Naive B cell (primary cell): ENCODE data around the gene SHC3. TPM values are rescaled to one million over a fixed set of nuclear protein-coding genes. Genes with fewer than 3 reads are reported as not detected.

ENCODE experiments used
- ATAC-seq, 2 donors: fragments of 150-1000 bp; cut with Tn5 transposase; 2 replicates each; pipeline ENCODE4 v1.10.0; 2021; ENCODE audit warnings: low read depth in 2 of 2, mild to moderate bottlenecking in 2 of 2, moderate library complexity in 2 of 2
- DNase-seq: peaks from one replicate; pipeline ENCODE4 v3.0.0; 2022
- H3K27ac Mint-ChIP-seq, 6 donors: one replicate each; pipeline ENCODE4 v1.8.0; 2020 to 2022; ENCODE audit warnings: mild to moderate bottlenecking in 6 of 6, mixed read lengths in 6 of 6, moderate library complexity in 5 of 6, inconsistent platforms in 2 of 6
- H3K27me3 Mint-ChIP-seq, 3 donors: one replicate each; pipeline ENCODE4 v1.8.0; 2021 to 2022; ENCODE audit warnings: mixed read lengths in 3 of 3, mild to moderate bottlenecking in 1 of 3
- H3K36me3 Mint-ChIP-seq, 2 donors: one replicate each; pipeline ENCODE4 v1.8.0; 2020 to 2022; ENCODE audit warnings: mixed read lengths in 2 of 2, inconsistent platforms in 1 of 2, mild to moderate bottlenecking in 1 of 2
- H3K4me1 Mint-ChIP-seq, 3 donors: one replicate each; pipeline ENCODE4 v1.8.0; 2020 to 2022; ENCODE audit warnings: mixed read lengths in 3 of 3, inconsistent platforms in 1 of 3, mild to moderate bottlenecking in 1 of 3, moderate library complexity in 1 of 3
- H3K4me3 Mint-ChIP-seq, 8 donors: one replicate each; pipeline ENCODE4 v1.8.0; 2020 to 2022; ENCODE audit warnings: mild to moderate bottlenecking in 8 of 8, mixed read lengths in 8 of 8, moderate library complexity in 8 of 8, inconsistent platforms in 2 of 8
- H3K9me3 Mint-ChIP-seq, 7 donors: one replicate each; pipeline ENCODE4 v1.8.0; 2020 to 2022; ENCODE audit warnings: mixed read lengths in 7 of 7, mild to moderate bottlenecking in 5 of 7, inconsistent platforms in 2 of 7, moderate library complexity in 1 of 7
- polyA plus RNA-seq, 6 donors: library from polyadenylated mRNA; unstranded; fragments of 300-500 nt; fragmentation: Illumina TruSeq; gene quantifications; one replicate each; pipeline ENCODE4 v1.2.3, GENCODE V29; 2021; ENCODE audit warnings: low read depth in 6 of 6

SHC3 gene
- polyA plus RNA-seq, 6 donors from 2014 or later, result 0.04 to 0.24 TPM; not detected in 4

DNA sequence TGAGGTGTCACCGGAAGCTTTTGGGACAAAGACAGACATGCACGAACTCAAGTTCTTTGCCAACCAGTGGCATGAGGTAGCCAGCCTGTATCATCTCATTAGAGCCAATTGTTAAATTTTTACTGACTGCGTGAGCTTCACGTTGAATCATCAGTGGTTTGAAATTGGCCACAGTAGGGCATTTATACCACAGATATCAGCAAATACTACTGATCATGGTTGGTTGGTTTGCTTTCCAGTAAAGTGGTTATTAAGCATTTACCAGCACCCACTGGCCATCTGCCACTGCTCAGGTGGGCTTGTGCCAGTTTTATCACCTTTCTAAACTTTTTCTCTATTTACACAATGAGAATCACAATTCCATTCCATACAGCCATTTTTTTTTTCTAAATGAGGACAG lies 28.4 kb upstream of the SHC3 start:
- Mint-ChIP-seq H3K36me3 (peaks cover 8 to 9% of the 10 kb centered on the region in 2 donors), H3K9me3 (peaks cover 0 to 23% (median 7%) of the 10 kb centered on the region in 7 donors), H3K27ac (no peak overlapping the region), H3K4me3 (no peak overlapping the region), H3K27me3 (peaks cover 5 to 10% (median 8%) of the 10 kb centered on the region in 3 donors), H3K4me1 (no peaks in the 10 kb centered on the region)
- ATAC-seq, result no peak
- DNase-seq, result no peak

GRCh38 chr9:89204801-89205200 lies 26.2 kb upstream of the SHC3 start:
- DNase-seq, result no peak
- Mint-ChIP-seq H3K27me3 (peaks cover 5 to 15% (median 8%) of the 10 kb centered on the region in 3 donors), H3K36me3 (peaks cover 0 to 8% of the 10 kb centered on the region in 2 donors), H3K4me1 (no peaks in the 10 kb centered on the region), H3K27ac (no peak overlapping the region), H3K9me3 (peaks cover 0 to 25% (median 11%) of the 10 kb centered on the region in 7 donors), H3K4me3 (no peak overlapping the region)
- ATAC-seq, result no peak

GRCh38 chr9:89195131-89195797 lies 16.6 kb upstream of the SHC3 start:
- Mint-ChIP-seq H3K4me1 (no peaks in the 10 kb centered on the region), H3K27ac (no peak overlapping the region), H3K4me3 (no peak overlapping the region), H3K36me3 (peaks cover 6 to 8% of the 10 kb centered on the region in 2 donors), H3K9me3 (peaks cover 8 to 74% (median 35%) of the 10 kb centered on the region in 7 donors), H3K27me3 (peaks cover 0 to 36% (median 25%) of the 10 kb centered on the region in 3 donors)
- DNase-seq, result no peak
- no peak for ATAC-seq

GRCh38 chr9:89194421-89195130 lies 16.0 kb upstream of the SHC3 start:
- H3K4me3 Mint-ChIP-seq, result no peak overlapping the region
- no peak for DNase-seq
- peaks cover 8 to 74% (median 33%) of the 10 kb centered on the region in 7 donors for H3K9me3 Mint-ChIP-seq
- peaks cover 6 to 8% of the 10 kb centered on the region in 2 donors for H3K36me3 Mint-ChIP-seq
- ATAC-seq, result no peak
- no peak overlapping the region for H3K27ac Mint-ChIP-seq
- H3K4me1 Mint-ChIP-seq, result no peaks in the 10 kb centered on the region
- H3K27me3 Mint-ChIP-seq, result peaks cover 7 to 42% (median 25%) of the 10 kb centered on the region in 3 donors

GRCh38 chr9:89191004-89191403 lies 12.4 kb upstream of the SHC3 start:
- Mint-ChIP-seq H3K36me3 (peaks cover 0 to 6% of the 10 kb centered on the region in 2 donors), H3K27ac (no peak overlapping the region), H3K9me3 (peaks cover 3 to 42% (median 18%) of the 10 kb centered on the region in 7 donors), H3K4me3 (no peak overlapping the region), H3K27me3 (peaks cover 9 to 51% (median 21%) of the 10 kb centered on the region in 3 donors), H3K4me1 (no peaks in the 10 kb centered on the region)
- ATAC-seq, result no peak
- DNase-seq, result no peak

- DNase-seq, result no peak
- peaks cover 6 to 16% of the 10 kb centered on the region in 2 donors for H3K36me3 Mint-ChIP-seq
- ATAC-seq, result no peak
- no peaks in the 10 kb centered on the region for H3K4me1 Mint-ChIP-seq
- H3K9me3 Mint-ChIP-seq, result peaks cover 0 to 34% (median 23%) of the 10 kb centered on the region in 7 donors
- H3K27me3 Mint-ChIP-seq, result peaks cover 27 to 56% (median 27%) of the 10 kb centered on the region in 3 donors
- no peak overlapping the region for H3K27ac Mint-ChIP-seq
- no peak overlapping the region for H3K4me3 Mint-ChIP-seq
Measured at GRCh38 chr9:89189215-89189614, 10.6 kb upstream of the SHC3 start.

GRCh38 chr9:89187950-89188349 lies 9.3 kb upstream of the SHC3 start:
- peaks cover 6 to 18% of the 10 kb centered on the region in 2 donors for H3K36me3 Mint-ChIP-seq
- no peak overlapping the region for H3K27ac Mint-ChIP-seq
- peaks cover 0 to 21% (median 12%) of the 10 kb centered on the region in 7 donors for H3K9me3 Mint-ChIP-seq
- H3K4me3 Mint-ChIP-seq, result no peak overlapping the region
- no peak for DNase-seq
- peaks cover 29 to 57% (median 38%) of the 10 kb centered on the region in 3 donors for H3K27me3 Mint-ChIP-seq
- no peaks in the 10 kb centered on the region for H3K4me1 Mint-ChIP-seq
- ATAC-seq, result no peak

DNA sequence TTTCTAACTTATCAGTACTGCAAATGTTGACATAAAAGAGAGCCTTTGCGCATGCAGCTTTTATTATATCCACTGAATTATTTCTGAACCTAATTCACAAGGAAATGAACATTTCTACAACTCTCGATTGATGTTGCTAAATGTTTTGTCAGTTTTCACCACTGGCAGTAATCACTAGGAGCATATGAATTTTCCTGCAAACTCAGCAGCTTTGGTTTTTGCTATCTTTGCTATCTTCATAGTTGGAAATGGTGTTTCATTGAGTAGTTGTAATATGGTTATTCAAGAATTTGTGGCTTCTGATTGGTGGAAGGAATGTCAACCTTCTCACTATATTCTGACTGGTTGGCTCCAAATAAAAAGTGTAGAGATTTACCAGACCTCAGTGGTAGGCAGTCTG lies 8.9 kb upstream of the SHC3 start:
- Mint-ChIP-seq H3K9me3 (peaks cover 0 to 17% (median 11%) of the 10 kb centered on the region in 7 donors), H3K27ac (no peak overlapping the region), H3K27me3 (peaks cover 33 to 57% (median 42%) of the 10 kb centered on the region in 3 donors), H3K36me3 (peaks cover 6 to 18% of the 10 kb centered on the region in 2 donors), H3K4me3 (no peak overlapping the region), H3K4me1 (no peaks in the 10 kb centered on the region)
- ATAC-seq (no peak), DNase-seq (no peak)

DNA sequence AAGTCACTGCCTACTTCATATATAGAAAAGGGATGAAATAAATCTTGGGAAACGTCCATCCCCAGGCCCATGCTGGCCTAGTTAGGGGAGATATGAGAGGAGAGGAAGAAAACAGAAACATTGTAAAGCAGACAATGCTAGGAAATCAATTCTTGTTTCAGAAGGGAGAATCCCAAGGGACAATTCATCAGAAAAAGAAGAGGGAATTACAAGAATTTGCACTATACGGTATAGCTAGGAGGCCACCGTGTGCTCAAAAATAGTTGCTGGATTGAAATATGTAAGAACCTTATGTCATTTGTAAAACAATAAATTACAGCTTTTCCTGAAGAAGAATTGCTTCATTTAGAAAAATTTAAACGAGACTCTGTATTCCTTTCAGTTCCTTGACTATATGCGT lies 8.3 kb upstream of the SHC3 start:
- Mint-ChIP-seq H3K9me3 (peaks cover 0 to 14% (median 9%) of the 10 kb centered on the region in 7 donors), H3K36me3 (peaks cover 6 to 18% of the 10 kb centered on the region in 2 donors), H3K4me1 (no peaks in the 10 kb centered on the region), H3K27ac (no peak overlapping the region), H3K4me3 (no peak overlapping the region), H3K27me3 (peaks cover 34 to 60% (median 48%) of the 10 kb centered on the region in 3 donors)
- DNase-seq (no peak), ATAC-seq (no peak)

DNA sequence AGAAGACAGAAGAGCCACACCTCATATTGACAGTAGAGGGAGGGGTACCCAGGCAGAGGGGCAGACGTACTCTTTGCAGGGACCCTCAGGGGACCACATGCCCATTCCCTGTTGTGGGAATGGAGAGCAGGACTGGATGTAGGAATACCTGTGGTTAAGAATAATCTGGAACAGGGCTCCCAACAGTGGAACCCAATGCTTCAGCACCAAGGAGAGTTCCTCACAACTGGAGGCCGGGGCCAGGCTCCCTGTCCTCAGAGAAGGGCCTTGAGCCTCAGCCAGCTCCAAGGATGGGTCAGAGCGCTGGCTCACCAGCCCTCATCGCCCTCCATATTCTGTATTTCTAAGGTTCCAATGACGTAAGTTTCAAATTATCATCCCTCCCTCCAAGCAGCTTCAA lies 7.4 kb upstream of the SHC3 start:
- Mint-ChIP-seq H3K4me3 (no peak overlapping the region), H3K4me1 (no peaks in the 10 kb centered on the region), H3K36me3 (peaks cover 0 to 18% of the 10 kb centered on the region in 2 donors), H3K27ac (no peak overlapping the region), H3K27me3 (peaks cover 30 to 60% (median 54%) of the 10 kb centered on the region in 3 donors), H3K9me3 (peaks cover 0 to 9% (median 1%) of the 10 kb centered on the region in 7 donors)
- ATAC-seq, result no peak
- no peak for DNase-seq

GRCh38 chr9:89183146-89183545 lies 4.5 kb upstream of the SHC3 start:
- DNase-seq (no peak), ATAC-seq (no peak)
- Mint-ChIP-seq H3K27me3 (peaks cover 48 to 65% (median 54%) of the 10 kb centered on the region in 3 donors), H3K27ac (no peak overlapping the region), H3K36me3 (peaks cover 0 to 18% of the 10 kb centered on the region in 2 donors), H3K9me3 (peaks cover 0 to 9% (median 0%) of the 10 kb centered on the region in 7 donors), H3K4me3 (no peak overlapping the region), H3K4me1 (peaks cover 8 to 20% (median 10%) of the 10 kb centered on the region in 3 donors)

DNA sequence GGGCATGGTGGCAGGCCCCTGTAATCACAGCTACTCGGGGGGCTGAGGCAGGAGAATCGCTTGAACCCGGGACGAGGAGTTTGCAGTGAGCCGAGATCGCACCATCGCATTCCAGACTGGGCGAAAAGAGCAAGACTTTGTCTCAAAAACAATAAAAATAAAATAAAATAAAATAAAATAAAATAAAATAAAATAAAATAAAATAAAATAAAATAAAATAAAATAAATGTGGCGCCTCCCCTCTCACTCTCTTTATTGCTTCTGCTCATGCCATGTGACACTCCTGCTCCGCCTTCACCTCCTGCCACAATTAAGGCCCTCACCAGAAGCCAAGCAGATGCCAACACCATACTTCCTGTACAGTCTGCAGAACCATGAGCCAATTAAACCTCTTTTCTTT lies 3.8 kb upstream of the SHC3 start:
- no peak overlapping the region for H3K27ac Mint-ChIP-seq
- no peak for DNase-seq
- H3K27me3 Mint-ChIP-seq, result peaks cover 48 to 68% (median 54%) of the 10 kb centered on the region in 3 donors
- no peak overlapping the region for H3K4me3 Mint-ChIP-seq
- H3K9me3 Mint-ChIP-seq, result peaks cover 0 to 9% (median 0%) of the 10 kb centered on the region in 7 donors
- peaks cover 0 to 18% of the 10 kb centered on the region in 2 donors for H3K36me3 Mint-ChIP-seq
- ATAC-seq, result no peak
- H3K4me1 Mint-ChIP-seq, result peaks cover 8 to 20% (median 10%) of the 10 kb centered on the region in 3 donors

- H3K4me1 Mint-ChIP-seq, result peaks cover 8 to 25% (median 10%) of the 10 kb centered on the region in 3 donors
- peak overlapping the region in 1 of 6 donors; percentile 15 for H3K27ac Mint-ChIP-seq
- peaks cover 0 to 3% (median 0%) of the 10 kb centered on the region in 7 donors for H3K9me3 Mint-ChIP-seq
- ATAC-seq, result peak; percentile 39 to 45
- H3K36me3 Mint-ChIP-seq, result peaks cover 0 to 11% of the 10 kb centered on the region in 2 donors
- DNase-seq, result no peak
- peaks cover 56 to 77% (median 57%) of the 10 kb centered on the region in 3 donors for H3K27me3 Mint-ChIP-seq
- peak overlapping the region; percentile 16 to 79 (median 52) for H3K4me3 Mint-ChIP-seq
Measured at GRCh38 chr9:89179895-89180734, 1.5 kb upstream of the SHC3 start.
